A673 (cell line): ENCODE data around the gene FRMD1. TPM values are rescaled to one million over a fixed set of nuclear protein-coding genes. Genes with fewer than 3 reads are reported as not detected.

Experiments used
- BruUV-seq: library from RNA; stranded (reverse); fragments of 400-500 nt; replicated peaks from 2 replicates; lab custom pipeline; 2021; lab: Mats Ljungman, UMichigan
- CTCF ChIA-PET: fragments of 300-600 bp; sonication (Branson Sonifier 250); formaldehyde crosslinking; loops from one replicate; lab custom pipeline; 2022; ENCODE audit warnings: antibody characterized with exemption; lab: Charles Lee
- POLR2A ChIA-PET: fragments of 300-600 bp; sonication (Branson Sonifier 250); formaldehyde crosslinking; loops from one replicate; lab custom pipeline; 2022; ENCODE audit warnings: antibody characterized with exemption; ENCODE audit not compliant: low non-redundant PET; lab: Charles Lee
- DNase-seq: peaks from one replicate; pipeline ENCODE4 v3.0.0-alpha.2; 2015; ENCODE audit warnings: low spot score
- H3K27ac ChIP-seq: fragments of 200-600 bp; sonication (generic); 2 replicates; pipeline ENCODE4 v1.5.1; 2016; ENCODE audit warnings: mixed run types, low read depth, mild to moderate bottlenecking, mixed read lengths, antibody characterized with exemption, low read length; ENCODE audit not compliant: poor library complexity, severe bottlenecking
- H3K27me3 ChIP-seq: fragments of 200-600 bp; sonication (generic); replicated peaks from 2 replicates; pipeline ENCODE4 v1.6.1; 2017; ENCODE audit warnings: mixed run types, low read depth, mild to moderate bottlenecking, mixed read lengths, antibody characterized with exemption, low read length; ENCODE audit not compliant: insufficient read depth, poor library complexity
- H3K36me3 ChIP-seq: fragments of 200-600 bp; sonication (generic); 2 replicates; pipeline ENCODE4 v1.6.1; 2016; ENCODE audit warnings: mixed run types, mild to moderate bottlenecking, mixed read lengths, antibody characterized with exemption, low read length; ENCODE audit not compliant: insufficient read depth, poor library complexity, severe bottlenecking
- H3K4me1 ChIP-seq: fragments of 200-600 bp; sonication (generic); 2 replicates; pipeline ENCODE4 v1.6.1; 2017; ENCODE audit warnings: mixed run types, mild to moderate bottlenecking, mixed read lengths, antibody characterized with exemption, low read length; ENCODE audit not compliant: insufficient read depth, poor library complexity, severe bottlenecking
- H3K4me3 ChIP-seq: fragments of 200-600 bp; sonication (generic); 2 replicates; pipeline ENCODE4 v1.5.1; 2016; ENCODE audit warnings: low read depth, mixed run types, mild to moderate bottlenecking, mixed read lengths, low read length; ENCODE audit not compliant: poor library complexity, severe bottlenecking
- H3K9me3 ChIP-seq: fragments of 200-600 bp; sonication (generic); 2 replicates; pipeline ENCODE4 v1.6.1; 2016; ENCODE audit warnings: mixed run types, low read depth, mild to moderate bottlenecking, mixed read lengths, antibody characterized with exemption, low read length; ENCODE audit not compliant: poor library complexity, severe bottlenecking
- EZH2 ChIP-seq: fragments of 200-600 bp; sonication (generic); IDR thresholded peaks from 2 replicates; pipeline ENCODE4 v1.6.1; 2017; ENCODE audit warnings: borderline replicate concordance, low read depth, mild to moderate bottlenecking, mixed read lengths, antibody characterized with exemption, low read length; ENCODE audit not compliant: poor library complexity, severe bottlenecking
- intact Hi-C: fragments of 100-400 bp; cut with micrococcal nuclease; formaldehyde crosslinking; loops from one replicate; pipeline ENCODE4 v1.10.0; 2022; ENCODE audit not compliant: unreplicated experiment
- total RNA-seq: library from RNA; stranded (reverse); gene quantifications from 2 replicates; pipeline ENCODE4 v1.2.3, GENCODE V29; 2021
- TF ChIP-seq, protein P1 (sequence below): fragments of 300-800, 200-600 bp; sonication (generic); conservative IDR thresholded peaks from 2 replicates; pipeline ENCODE4 v1.5.1; 2017; ENCODE audit warnings: low read depth, mild to moderate bottlenecking, antibody characterized with exemption, low read length, moderate library complexity, mixed read lengths

Gene FRMD1
- total RNA-seq, 1 experiment from 2014 or later = not detected

DNA sequence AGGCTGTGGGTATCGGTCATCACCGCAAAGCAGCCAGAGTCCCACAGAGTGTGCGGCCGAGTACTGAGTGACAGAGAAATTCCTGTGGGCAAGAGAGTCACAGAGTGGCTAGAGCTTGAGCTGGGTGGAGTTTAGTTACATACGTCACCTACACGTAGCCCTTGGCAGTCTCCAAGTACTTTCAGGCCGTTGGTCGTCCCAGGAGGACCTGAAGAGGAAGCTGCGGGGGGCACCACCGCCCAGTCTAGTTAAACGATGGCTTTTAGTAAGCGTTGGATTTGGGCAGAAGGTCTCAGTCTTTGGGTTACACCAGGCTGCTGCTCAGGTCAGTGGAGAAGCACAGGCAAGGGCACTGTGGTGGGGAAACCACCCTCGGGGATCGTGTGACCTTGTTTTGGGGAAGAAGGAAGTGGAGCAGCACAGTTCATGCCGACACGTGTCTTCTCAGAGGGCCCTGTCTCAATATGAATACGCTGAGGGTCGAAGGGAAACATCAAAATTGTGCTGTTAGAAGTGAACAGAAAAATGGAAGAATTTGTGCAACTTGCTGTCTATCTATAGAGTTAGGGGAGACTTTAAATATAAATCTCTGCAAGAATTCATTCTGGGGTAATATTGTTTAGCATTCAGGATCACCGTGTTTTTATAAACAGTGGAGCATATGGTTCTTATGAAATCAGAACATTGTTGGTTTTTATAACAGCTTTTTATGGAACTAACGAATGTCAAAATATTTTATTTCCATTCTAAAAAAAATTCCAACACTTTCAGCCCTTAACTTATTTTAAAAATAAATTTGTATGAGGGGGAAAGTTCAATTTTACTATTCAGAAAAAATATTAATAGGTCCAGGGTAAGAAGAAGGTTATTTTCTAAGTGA, 52.9 kb downstream of the FRMD1 start:
- Histone ChIP-seq H3K4me3 (no peak overlapping the region), H3K4me1 (peaks cover 9% of the 10 kb centered on the region), H3K36me3 (no peaks in the 10 kb centered on the region), H3K27ac (no peak overlapping the region), H3K27me3 (no peaks in the 10 kb centered on the region), H3K9me3 (no peaks in the 10 kb centered on the region)
- CTCF ChIA-PET = no interaction called here
- BruUV-seq = no TSS peak
- TF ChIP-seq EZH2 = no peak
- TF ChIP-seq, protein P1, sequence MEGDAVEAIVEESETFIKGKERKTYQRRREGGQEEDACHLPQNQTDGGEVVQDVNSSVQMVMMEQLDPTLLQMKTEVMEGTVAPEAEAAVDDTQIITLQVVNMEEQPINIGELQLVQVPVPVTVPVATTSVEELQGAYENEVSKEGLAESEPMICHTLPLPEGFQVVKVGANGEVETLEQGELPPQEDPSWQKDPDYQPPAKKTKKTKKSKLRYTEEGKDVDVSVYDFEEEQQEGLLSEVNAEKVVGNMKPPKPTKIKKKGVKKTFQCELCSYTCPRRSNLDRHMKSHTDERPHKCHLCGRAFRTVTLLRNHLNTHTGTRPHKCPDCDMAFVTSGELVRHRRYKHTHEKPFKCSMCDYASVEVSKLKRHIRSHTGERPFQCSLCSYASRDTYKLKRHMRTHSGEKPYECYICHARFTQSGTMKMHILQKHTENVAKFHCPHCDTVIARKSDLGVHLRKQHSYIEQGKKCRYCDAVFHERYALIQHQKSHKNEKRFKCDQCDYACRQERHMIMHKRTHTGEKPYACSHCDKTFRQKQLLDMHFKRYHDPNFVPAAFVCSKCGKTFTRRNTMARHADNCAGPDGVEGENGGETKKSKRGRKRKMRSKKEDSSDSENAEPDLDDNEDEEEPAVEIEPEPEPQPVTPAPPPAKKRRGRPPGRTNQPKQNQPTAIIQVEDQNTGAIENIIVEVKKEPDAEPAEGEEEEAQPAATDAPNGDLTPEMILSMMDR = no peak
- DNase-seq = no peak
- intact Hi-C loops = no loop called here
- POLR2A ChIA-PET = no interaction called here

DNA sequence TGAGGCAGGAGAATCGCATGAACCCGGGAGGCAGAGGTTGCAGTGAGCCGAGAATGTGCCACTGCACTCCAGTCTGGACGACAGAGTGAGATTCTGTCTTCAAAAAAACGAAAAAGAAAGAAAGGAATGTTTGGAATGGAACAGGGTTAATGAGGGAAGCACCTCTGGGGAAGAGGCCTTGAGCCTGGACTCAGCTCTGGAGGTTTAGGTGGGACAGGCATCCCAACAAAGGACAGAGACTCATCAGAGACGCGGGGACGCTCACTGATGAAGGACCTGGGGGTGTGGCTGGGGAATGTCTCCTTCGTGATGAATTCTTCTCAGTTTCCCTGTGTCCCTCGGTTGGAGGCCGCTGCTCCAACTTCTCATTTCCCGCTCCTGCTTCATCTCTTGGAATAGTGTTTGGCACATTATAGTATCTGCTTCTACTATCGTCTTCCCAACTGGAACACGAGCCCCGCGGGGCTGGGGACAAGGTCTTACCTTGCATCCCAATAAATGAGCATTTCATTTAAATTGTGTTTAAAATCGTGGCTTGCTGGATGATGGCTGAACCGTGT, 54.0 kb downstream of the FRMD1 start:
- H3K36me3 ChIP-seq = no peaks in the 10 kb centered on the region
- no TSS peak for BruUV-seq
- H3K27ac ChIP-seq = no peak overlapping the region
- POLR2A ChIA-PET = no interaction called here
- intact Hi-C loops = no loop called here
- H3K9me3 ChIP-seq = no peaks in the 10 kb centered on the region
- no peaks in the 10 kb centered on the region for H3K27me3 ChIP-seq
- H3K4me1 ChIP-seq = no peaks in the 10 kb centered on the region
- H3K4me3 ChIP-seq = no peak overlapping the region
- TF ChIP-seq, protein P1 = no peak
- TF ChIP-seq EZH2 = no peak
- DNase-seq = no peak
- CTCF ChIA-PET = no interaction called here

DNA sequence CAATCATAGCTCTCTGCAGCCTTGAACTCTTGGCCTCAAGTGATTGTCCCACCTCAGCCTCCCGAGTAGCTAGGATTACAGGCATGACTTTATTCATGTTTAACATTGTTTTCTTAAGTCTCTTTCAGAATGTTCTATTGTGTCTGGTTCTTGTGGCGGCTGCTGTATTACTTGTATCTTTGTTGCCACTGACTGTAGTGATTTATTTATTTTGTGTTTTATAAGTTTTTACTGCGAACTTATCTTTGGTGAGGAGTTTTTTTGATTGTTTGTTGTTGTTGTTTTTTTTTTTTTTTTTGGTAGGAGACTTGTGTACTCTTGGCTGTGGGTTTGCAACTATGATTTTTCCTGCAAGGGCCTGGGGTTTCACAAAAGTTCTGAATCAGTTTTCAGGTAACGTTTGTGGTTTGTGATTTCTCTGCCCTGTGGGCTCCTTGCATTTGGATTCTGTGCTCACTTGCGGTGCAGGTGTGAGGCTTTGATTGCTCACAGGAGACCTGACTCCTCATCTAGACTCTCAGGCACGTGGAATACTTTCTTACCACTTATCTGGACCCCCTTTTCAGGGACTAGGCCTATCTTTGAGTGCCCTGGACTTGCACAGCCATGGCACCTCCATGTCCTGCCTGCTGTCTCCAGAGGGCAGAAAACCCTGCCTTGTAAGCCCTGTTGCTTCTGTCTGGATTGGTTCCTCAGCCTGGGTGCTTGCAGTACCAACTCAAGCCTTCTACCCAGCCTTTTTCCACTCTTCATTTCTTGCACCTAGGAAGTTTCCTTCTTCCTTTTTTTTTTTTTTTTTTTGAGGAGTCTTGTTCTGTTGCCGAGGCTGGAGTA, 56.3 kb downstream of the FRMD1 start:
- no peaks in the 10 kb centered on the region for H3K4me1 ChIP-seq
- no peaks in the 10 kb centered on the region for H3K9me3 ChIP-seq
- no TSS peak for BruUV-seq
- TF ChIP-seq, protein P1 = no peak
- TF ChIP-seq EZH2 = no peak
- no peaks in the 10 kb centered on the region for H3K27me3 ChIP-seq
- H3K4me3 ChIP-seq = no peak overlapping the region
- H3K27ac ChIP-seq = no peak overlapping the region
- no peaks in the 10 kb centered on the region for H3K36me3 ChIP-seq
- DNase-seq = no peak
- POLR2A ChIA-PET = interaction anchor here (0.6 kb wide), 1 partner anchor 209 kb away, joined by 3 read pairs; no protein-coding TSS in a partner anchor
- intact Hi-C loops = no loop called here
- CTCF ChIA-PET = interaction anchor here (0.7 kb wide), 1 partner anchor 1632 kb away, joined by 5 read pairs; no protein-coding TSS in a partner anchor
